Dendritic cell treated with granulocyte-macrophage colony-stimulating factor and Interleukin-4, amounts not matched to agents 40 ng/mL and 50 ng/mL, for 4 days (primary cell): ENCODE results near the gene ACOT11.
"Not testable (repeated sequence)": the region's sequence is repeated elsewhere in the genome, so short reads cannot be mapped to it uniquely, and the experiment has no call there.

ENCODE experiments used
- H3K27ac Mint-ChIP-seq: one replicate; pipeline ENCODE4 v1.8.0; 2022; ENCODE audit warnings: mild to moderate bottlenecking, mixed read lengths
- H3K27me3 Mint-ChIP-seq: one replicate; pipeline ENCODE4 v1.8.0; 2022; ENCODE audit warnings: mild to moderate bottlenecking, mixed read lengths
- H3K36me3 Mint-ChIP-seq: one replicate; pipeline ENCODE4 v1.8.0; 2022; ENCODE audit warnings: low read depth, mixed read lengths
- H3K4me1 Mint-ChIP-seq: one replicate; pipeline ENCODE4 v1.8.0; 2022; ENCODE audit warnings: low read depth, mixed read lengths
- H3K4me3 Mint-ChIP-seq: one replicate; pipeline ENCODE4 v1.8.0; 2022; ENCODE audit warnings: mild to moderate bottlenecking, moderate library complexity, mixed read lengths
- H3K9me3 Mint-ChIP-seq: one replicate; pipeline ENCODE4 v1.8.0; 2022; ENCODE audit warnings: mixed read lengths
- intact Hi-C: fragments of 100-400 bp; cut with micrococcal nuclease; formaldehyde crosslinking; loops from one replicate; pipeline ENCODE4 v1.15.0; 2022

The ACOT11 gene

GRCh38 chr1:54635804-54636203 is 87.8 kb downstream of the ACOT11 start:
- H3K9me3 Mint-ChIP-seq, H3K4me1 Mint-ChIP-seq, intact Hi-C loops: not testable (repeated sequence)

GRCh38 chr1:54636461-54637446 is 88.7 kb downstream of the ACOT11 start:
- H3K27ac Mint-ChIP-seq, intact Hi-C loops, H3K4me3 Mint-ChIP-seq, H3K4me1 Mint-ChIP-seq, H3K27me3 Mint-ChIP-seq, H3K9me3 Mint-ChIP-seq, H3K36me3 Mint-ChIP-seq: not testable (repeated sequence)

More at GRCh38 chr1:54635804-54636203, 87.8 kb downstream of the ACOT11 start:
- not testable (repeated sequence) for H3K27me3 Mint-ChIP-seq, H3K27ac Mint-ChIP-seq, H3K4me3 Mint-ChIP-seq, H3K36me3 Mint-ChIP-seq

- Mint-ChIP-seq H3K27ac (no peak overlapping the region), H3K36me3 (no peaks in the 10 kb centered on the region)
Observed at GRCh38 chr1:54640361-54640760, 92.3 kb downstream of the ACOT11 start.

GRCh38 chr1:54640863-54641836 is 93.1 kb downstream of the ACOT11 start, which contains the start of gene MROH7:
Gene MROH7, plus strand, starts transcription at chr1:54641786. Its CDS starts 11,141 bp downstream, at chr1:54652927.
- Mint-ChIP-seq H3K27ac (no peak within 1 kb of the TSS), H3K36me3 (no peaks in the 10 kb centered on the region), H3K27me3 (no peaks in the 10 kb centered on the region), H3K4me3 (no peak within 1 kb of the TSS), H3K9me3 (peaks cover 21% of the 10 kb centered on the region), H3K4me1 (no peaks in the 10 kb centered on the region)
- intact Hi-C loops: no loop called here

More at GRCh38 chr1:54640361-54640760, 92.3 kb downstream of the ACOT11 start:
- Mint-ChIP-seq H3K9me3 (peaks cover 21% of the 10 kb centered on the region), H3K4me1 (no peaks in the 10 kb centered on the region), H3K4me3 (no peak overlapping the region), H3K27me3 (no peaks in the 10 kb centered on the region)
- intact Hi-C loops: no loop called here

GRCh38 chr1:54643736-54644135 is 95.7 kb downstream of the ACOT11 start:
- H3K4me1 Mint-ChIP-seq: no peaks in the 10 kb centered on the region
- H3K27ac Mint-ChIP-seq: no peak overlapping the region
- intact Hi-C loops: no loop called here
- no peaks in the 10 kb centered on the region for H3K27me3 Mint-ChIP-seq
- H3K4me3 Mint-ChIP-seq: no peak overlapping the region
- H3K9me3 Mint-ChIP-seq: peaks cover 21% of the 10 kb centered on the region
- H3K36me3 Mint-ChIP-seq: no peaks in the 10 kb centered on the region

- intact Hi-C loops: no loop called here
- H3K4me1 Mint-ChIP-seq: peaks cover 7% of the 10 kb centered on the region
- H3K4me3 Mint-ChIP-seq: no peak overlapping the region
- H3K9me3 Mint-ChIP-seq: peaks cover 21% of the 10 kb centered on the region
- no peaks in the 10 kb centered on the region for H3K27me3 Mint-ChIP-seq
- no peak overlapping the region for H3K27ac Mint-ChIP-seq
- H3K36me3 Mint-ChIP-seq: no peaks in the 10 kb centered on the region
Observed at GRCh38 chr1:54645806-54646676, 98.0 kb downstream of the ACOT11 start.

GRCh38 chr1:54649130-54649898 is 101.3 kb downstream of the ACOT11 start:
- Mint-ChIP-seq H3K36me3 (no peaks in the 10 kb centered on the region), H3K27ac (no peak overlapping the region), H3K9me3 (peaks cover 3% of the 10 kb centered on the region), H3K27me3 (no peaks in the 10 kb centered on the region), H3K4me1 (peaks cover 27% of the 10 kb centered on the region), H3K4me3 (no peak overlapping the region)
- intact Hi-C loops: no loop called here

GRCh38 chr1:54649921-54650320 is 101.9 kb downstream of the ACOT11 start:
- Mint-ChIP-seq H3K4me3 (no peak overlapping the region), H3K9me3 (no peaks in the 10 kb centered on the region), H3K4me1 (peaks cover 27% of the 10 kb centered on the region), H3K36me3 (no peaks in the 10 kb centered on the region), H3K27me3 (no peaks in the 10 kb centered on the region), H3K27ac (no peak overlapping the region)
- intact Hi-C loops: no loop called here

- Mint-ChIP-seq H3K4me3 (no peak overlapping the region), H3K27me3 (no peaks in the 10 kb centered on the region), H3K4me1 (peaks cover 27% of the 10 kb centered on the region), H3K36me3 (no peaks in the 10 kb centered on the region), H3K9me3 (no peaks in the 10 kb centered on the region), H3K27ac (no peak overlapping the region)
- intact Hi-C loops: no loop called here
Observed at GRCh38 chr1:54650417-54650816, 102.4 kb downstream of the ACOT11 start.

- no peaks in the 10 kb centered on the region for H3K36me3 Mint-ChIP-seq
- H3K27me3 Mint-ChIP-seq: no peaks in the 10 kb centered on the region
- H3K9me3 Mint-ChIP-seq: no peaks in the 10 kb centered on the region
- H3K4me3 Mint-ChIP-seq: no peak overlapping the region
- H3K4me1 Mint-ChIP-seq: peaks cover 27% of the 10 kb centered on the region
- H3K27ac Mint-ChIP-seq: peak overlapping the region; percentile 7
- intact Hi-C loops: no loop called here
Observed at GRCh38 chr1:54651608-54652007, 103.6 kb downstream of the ACOT11 start.

- no peak overlapping the region for H3K27ac Mint-ChIP-seq
- no peaks in the 10 kb centered on the region for H3K36me3 Mint-ChIP-seq
- no peaks in the 10 kb centered on the region for H3K27me3 Mint-ChIP-seq
- no peak overlapping the region for H3K4me3 Mint-ChIP-seq
- peaks cover 27% of the 10 kb centered on the region for H3K4me1 Mint-ChIP-seq
- intact Hi-C loops: no loop called here
- H3K9me3 Mint-ChIP-seq: no peaks in the 10 kb centered on the region
Observed at GRCh38 chr1:54652168-54652567, 104.1 kb downstream of the ACOT11 start.

GRCh38 chr1:54653036-54653435 is 105.0 kb downstream of the ACOT11 start:
- H3K4me1 Mint-ChIP-seq: peaks cover 27% of the 10 kb centered on the region
- intact Hi-C loops: no loop called here

More at GRCh38 chr1:54653036-54653435, 105.0 kb downstream of the ACOT11 start:
- H3K4me3 Mint-ChIP-seq: no peak overlapping the region
- peaks cover 6% of the 10 kb centered on the region for H3K9me3 Mint-ChIP-seq
- no peaks in the 10 kb centered on the region for H3K36me3 Mint-ChIP-seq
- no peak overlapping the region for H3K27ac Mint-ChIP-seq
- no peaks in the 10 kb centered on the region for H3K27me3 Mint-ChIP-seq
